Stimulated activated CD8-positive, alpha-beta memory T cell treated with anti-CD3 and anti-CD28 coated beads, Interleukin-7, amount 100 ng/mL, for 1 hour (primary cell): ENCODE measurements around the gene HAP1.
"Not testable (repeated sequence)": the region's sequence is repeated elsewhere in the genome, so short reads cannot be mapped to it uniquely, and the experiment has no call there.

Source experiments
- DNase-seq, 2 donors: peaks; one replicate each; pipeline ENCODE4 v3.0.0-alpha.2; 2020; ENCODE audit warnings: low read depth in 2 of 2

Gene HAP1, protein sequence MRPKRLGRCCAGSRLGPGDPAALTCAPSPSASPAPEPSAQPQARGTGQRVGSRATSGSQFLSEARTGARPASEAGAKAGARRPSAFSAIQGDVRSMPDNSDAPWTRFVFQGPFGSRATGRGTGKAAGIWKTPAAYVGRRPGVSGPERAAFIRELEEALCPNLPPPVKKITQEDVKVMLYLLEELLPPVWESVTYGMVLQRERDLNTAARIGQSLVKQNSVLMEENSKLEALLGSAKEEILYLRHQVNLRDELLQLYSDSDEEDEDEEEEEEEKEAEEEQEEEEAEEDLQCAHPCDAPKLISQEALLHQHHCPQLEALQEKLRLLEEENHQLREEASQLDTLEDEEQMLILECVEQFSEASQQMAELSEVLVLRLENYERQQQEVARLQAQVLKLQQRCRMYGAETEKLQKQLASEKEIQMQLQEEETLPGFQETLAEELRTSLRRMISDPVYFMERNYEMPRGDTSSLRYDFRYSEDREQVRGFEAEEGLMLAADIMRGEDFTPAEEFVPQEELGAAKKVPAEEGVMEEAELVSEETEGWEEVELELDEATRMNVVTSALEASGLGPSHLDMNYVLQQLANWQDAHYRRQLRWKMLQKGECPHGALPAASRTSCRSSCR

GRCh38 chr17:41734139-41734948 is at the start of gene HAP1:
Gene HAP1 (minus strand): TSS chr17:41734643. CDS start chr17:41734634, 9 bp downstream.
- no peak for DNase-seq

DNA sequence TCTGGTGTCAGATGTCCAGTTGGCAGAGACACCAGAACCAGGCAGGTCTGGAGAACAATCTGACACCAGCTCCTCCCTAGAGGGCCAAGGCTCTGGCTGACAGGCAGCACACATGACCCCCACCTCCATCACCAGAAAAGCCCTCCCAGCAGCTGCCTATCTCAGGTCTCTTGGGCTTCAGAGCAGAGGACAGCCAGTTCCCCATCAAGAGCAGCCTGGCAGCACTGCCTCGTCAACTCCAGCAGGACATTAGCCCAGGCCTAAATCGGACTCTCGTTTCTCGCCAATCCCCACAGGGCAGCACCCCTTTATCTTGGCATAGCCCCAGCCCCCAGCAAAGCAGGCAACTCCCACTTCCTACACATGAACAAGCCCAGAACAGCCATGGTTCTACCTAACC is 47.7 kb upstream of the HAP1 start:
- DNase-seq, result no peak

- DNase-seq, result no peak
Measured at GRCh38 chr17:41781404-41782110, 47.1 kb upstream of the HAP1 start.

DNA sequence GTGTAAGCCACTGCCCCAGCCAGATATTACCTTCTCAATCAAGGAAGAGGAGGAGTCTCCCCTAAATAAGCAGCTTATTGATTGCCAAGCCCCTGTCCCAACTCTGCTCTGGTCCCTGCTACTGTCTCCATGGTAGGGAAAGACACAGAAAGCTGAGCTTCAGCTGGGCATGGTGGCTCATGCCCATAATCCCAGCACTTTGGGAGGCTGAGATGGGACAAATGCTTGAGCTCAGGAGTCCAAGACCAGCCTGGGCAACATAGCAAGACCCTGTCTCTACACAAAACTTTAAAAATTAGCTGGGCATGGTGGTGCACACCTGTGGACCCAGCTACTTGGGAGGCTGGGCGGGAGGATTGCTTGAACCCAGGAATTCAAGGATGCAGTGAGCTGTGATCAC is 45.5 kb upstream of the HAP1 start:
- DNase-seq, result no peak

DNA sequence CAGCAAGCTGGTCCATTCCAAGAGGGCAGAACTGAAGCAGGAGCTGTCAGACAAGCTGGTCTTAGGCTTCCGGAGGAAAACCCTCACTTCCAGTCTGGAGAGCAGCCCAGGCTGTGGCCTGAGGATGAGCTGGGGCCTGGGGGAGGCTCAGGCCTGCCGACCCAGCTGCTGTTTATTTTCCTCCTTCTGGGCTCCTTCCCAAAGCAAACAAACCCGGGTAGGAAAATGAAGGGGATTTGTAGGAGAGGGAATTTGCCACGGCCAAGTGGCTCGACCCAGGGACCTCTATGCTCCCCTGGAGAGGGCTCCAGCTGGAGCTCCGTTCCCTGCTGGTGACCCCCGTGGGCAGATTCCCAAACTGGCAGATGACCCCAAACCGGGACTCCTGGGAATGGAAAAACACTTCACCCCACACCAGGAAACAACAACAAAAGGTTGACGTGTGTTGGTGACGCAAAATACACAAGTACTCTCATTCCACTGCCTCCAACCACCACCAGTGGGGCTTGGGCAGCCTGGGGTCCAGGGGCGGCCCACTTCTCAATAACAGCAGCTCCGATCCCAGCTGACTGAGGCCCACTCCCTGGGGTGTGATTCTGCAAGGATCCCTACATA is 43.2 kb upstream of the HAP1 start:
- no peak for DNase-seq

DNA sequence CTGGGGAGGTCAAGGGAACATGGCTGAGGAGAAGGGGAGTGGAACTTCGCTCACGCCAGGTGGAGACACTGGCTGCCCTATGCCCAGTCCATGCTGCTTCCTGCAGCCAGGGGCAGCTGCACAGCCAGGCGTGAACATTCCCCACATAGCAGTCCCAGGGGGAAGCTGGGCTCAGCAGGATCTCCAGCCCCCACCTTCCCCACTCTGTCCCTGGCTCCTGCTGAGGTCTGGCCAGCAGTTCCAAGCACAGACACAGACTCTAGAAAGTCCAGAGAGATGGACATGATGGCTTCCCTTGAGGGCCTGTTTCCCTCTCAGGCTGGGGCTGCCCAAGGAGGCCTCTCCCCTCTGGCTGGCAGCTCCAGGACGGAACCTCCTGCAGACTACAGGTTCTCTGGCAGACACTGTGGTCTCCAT is 42.7 kb upstream of the HAP1 start:
- no peak for DNase-seq

DNA sequence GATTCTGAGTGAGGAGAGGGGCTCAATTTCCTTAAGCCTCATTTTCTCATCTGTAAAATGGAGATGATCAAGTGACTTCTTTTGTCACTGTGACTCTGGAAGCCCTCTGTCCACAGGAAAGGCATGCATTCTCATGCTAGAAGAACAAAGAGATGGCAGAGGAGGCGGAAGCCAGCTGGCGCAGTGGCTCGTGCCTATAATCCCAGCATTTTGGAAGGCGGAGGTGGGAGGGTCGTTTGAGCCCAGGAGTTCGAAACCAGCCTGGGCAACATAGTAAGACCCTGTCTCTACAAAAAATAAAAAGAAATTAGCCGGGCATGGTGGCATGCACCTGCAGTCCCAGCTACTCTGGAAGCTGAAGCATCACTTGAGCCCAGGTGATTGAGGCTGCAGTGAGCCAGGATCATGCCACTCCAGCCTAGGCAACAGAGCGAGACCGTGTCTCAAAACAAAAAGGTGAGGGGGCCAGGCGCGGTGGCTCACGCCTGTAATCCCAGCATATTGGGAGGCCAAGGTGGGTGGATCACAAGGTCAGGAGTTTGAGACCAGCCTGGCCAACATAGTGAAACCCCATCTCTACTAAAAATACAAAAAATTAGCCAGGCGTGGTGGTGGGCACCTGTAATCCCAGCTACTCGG is 41.9 kb upstream of the HAP1 start:
- not testable (repeated sequence) for DNase-seq

GRCh38 chr17:41775394-41776226 is 41.2 kb upstream of the HAP1 start:
- DNase-seq, result no peak

GRCh38 chr17:41773731-41774193 is 39.3 kb upstream of the HAP1 start:
- no peak for DNase-seq

DNA sequence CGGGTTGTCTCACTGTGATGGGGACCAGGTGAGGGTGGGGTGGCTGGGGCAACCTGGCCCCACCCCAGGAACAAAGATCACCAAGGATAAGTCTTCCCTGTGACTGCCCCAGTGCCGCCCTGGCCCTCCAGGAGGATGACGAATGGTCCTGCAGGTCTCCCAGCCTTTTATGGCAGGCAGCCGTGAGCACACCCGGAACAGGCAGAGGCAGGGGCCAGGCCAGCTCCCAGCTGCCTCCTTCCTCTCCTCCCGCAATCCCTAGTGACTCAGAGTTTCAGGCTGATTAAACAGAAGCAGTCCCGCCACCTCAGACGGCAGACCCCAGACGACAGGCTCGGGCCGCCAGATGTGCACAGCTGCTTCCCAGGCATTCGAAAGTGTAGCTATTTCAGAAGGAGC is 38.7 kb upstream of the HAP1 start:
- no peak for DNase-seq

DNA sequence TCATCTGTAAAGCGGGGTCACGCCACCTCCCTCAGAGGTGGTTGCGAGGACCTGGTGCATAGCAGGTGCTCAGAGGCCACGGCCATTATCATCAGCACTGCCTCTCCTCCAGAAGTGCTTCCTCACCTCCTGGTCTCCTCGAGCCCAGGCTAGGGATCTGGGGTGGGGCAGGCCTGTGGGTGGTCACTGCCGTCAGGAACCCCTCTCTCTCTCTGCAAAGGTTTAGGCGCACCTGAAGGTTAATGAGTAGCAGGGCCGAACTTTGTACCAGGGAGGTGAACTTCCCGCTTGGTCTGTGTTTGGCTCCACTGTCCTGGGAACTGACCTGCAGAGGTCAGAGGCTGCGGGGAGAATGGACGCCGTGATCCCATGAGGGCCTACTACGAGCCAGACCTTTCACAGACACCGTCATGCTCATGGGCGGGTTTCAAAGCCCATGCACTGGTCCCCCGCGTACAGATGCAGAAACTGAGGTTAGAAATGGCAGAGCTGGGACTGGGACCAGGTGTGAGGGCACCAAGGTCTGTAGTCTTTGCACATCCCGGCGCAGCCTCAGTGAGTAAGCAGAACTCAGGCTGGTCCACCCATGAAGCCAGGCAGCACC is 38.2 kb upstream of the HAP1 start:
- DNase-seq, result no peak

DNA sequence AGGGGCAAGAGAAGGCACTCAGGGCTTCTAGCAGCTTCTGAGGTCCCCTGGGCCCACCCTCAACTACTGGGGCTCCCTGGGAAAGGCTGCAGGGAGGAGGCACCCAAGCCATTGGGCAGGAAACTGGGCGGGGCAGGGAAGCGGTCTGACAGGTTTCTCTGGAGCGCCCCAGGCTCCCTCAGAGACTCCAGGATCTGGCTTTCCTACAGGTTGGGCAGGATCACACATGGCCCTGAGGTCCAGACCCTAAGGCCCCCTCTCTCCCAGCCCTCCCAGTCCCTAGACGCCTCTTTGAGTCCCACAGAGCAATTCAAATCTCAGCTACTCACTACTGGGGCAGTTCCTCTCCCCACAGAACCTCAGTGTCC is 37.8 kb upstream of the HAP1 start:
- DNase-seq, result no peak

GRCh38 chr17:41771389-41772206 is 37.2 kb upstream of the HAP1 start:
- no peak for DNase-seq

DNA sequence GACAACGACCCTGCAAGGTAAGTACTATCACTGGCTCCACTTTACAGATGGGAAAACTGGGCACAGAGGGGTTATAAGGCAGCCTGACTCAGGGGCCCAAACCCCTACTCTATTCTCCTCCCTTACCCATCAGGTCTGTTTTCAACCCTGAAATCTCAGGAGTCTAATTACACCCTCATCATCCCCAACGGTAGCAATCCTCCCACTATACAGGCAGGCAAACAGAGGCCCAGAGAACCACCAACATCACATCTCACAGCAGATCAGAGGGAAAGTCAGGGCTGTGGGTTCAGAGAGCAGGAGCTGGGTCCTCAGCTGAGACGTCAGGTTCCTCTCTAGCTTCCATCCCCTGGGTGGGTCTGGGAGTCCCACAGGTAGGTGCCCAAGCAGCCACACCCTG is 35.5 kb upstream of the HAP1 start:
- DNase-seq, result no peak

DNA sequence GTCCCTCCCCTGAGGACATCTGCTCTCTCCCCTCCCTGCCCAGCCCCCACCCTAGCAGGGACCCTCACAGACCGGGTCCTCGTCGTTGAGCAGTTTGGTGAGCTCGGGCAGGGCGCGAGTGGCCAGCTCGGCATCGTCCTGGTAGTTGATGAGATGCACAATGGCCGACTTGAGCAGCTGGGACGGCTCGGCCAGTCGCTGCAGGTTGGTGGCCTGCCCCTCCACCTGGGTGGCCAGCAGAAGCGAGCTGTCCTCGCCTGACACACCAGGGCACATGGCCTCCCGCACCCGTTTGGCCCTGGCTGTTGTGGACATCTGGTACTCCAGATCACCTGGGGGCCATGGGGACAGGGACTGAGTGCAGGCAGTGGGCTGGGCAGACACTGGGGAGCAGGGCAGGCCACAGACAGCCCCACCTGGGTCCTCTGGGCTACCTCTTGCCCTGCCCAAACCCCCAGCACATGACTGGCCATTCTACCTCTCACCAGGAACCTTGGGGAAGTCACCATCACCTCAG is 35.0 kb upstream of the HAP1 start:
- no peak for DNase-seq

DNA sequence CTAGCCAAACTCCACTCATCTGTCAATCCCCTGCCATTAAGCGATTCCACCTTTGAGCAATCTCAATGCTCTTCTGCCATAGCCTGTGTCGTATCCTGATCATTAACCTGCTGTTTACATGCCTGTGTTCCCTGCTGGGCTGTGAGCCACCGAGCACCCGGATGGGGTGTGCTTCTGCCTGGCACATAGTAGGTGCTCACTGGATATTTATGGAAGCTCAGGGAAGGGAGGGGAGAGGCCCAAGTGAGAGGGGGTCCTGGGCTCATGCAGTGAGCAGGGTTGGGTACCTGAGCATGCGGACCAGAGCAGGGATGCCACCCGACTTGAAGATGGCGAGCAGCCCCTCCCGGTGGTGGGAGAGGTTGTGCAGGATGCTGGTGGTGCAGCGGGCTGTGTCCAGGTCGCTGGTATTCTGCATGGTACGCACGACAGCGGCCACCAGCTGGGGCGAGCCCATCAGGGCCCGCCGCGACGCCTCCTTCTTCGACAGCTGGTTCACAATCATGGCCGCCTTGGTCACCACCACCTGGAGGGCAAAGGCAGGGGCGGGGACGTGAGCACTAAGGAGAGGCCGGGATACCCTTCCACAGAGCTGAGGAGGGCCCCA is 34.3 kb upstream of the HAP1 start:
- no peak for DNase-seq

GRCh38 chr17:41767324-41768042 is 33.0 kb upstream of the HAP1 start:
- DNase-seq, result no peak
